AG09319 (cell line): ENCODE measurements around the gene PASK.

Source experiments
- DNase-seq: peaks from one replicate; pipeline ENCODE4 v3.0.0-alpha.2; 2010; ENCODE audit warnings: low read depth; ENCODE audit errors: extremely low read depth
- CTCF ChIP-seq: IDR thresholded peaks from 2 replicates; pipeline ENCODE4 v1.5.1; 2011; ENCODE audit warnings: low read depth, mild to moderate bottlenecking, inconsistent platforms, low read length, moderate library complexity

Gene PASK

GRCh38 chr2:241137276-241138190 is 11.7 kb downstream of the PASK start:
- no peak for DNase-seq
- no peak for TF ChIP-seq CTCF

- DNase-seq, result no peak
- TF ChIP-seq CTCF, result no peak
These were observed 12.5 kb downstream of the PASK start for GRCh38 chr2:241136661-241137260.

GRCh38 chr2:241136191-241136590 is 13.1 kb downstream of the PASK start:
- no peak for TF ChIP-seq CTCF
- DNase-seq, result no peak

- no peak for TF ChIP-seq CTCF
- DNase-seq, result no peak
These were observed 13.5 kb downstream of the PASK start for GRCh38 chr2:241135737-241136136.

- no peak for DNase-seq
These were observed 14.6 kb downstream of the PASK start for GRCh38 chr2:241134711-241135110.

GRCh38 chr2:241133436-241133820 is 15.8 kb downstream of the PASK start:
- no peak for DNase-seq
- no peak for TF ChIP-seq CTCF

More at GRCh38 chr2:241134711-241135110, 14.6 kb downstream of the PASK start:
- TF ChIP-seq CTCF, result no peak

- no peak for TF ChIP-seq CTCF
- no peak for DNase-seq
These were observed 16.5 kb downstream of the PASK start for GRCh38 chr2:241132538-241133435.
